ENCODE data around the gene SPACA5.

DNA sequence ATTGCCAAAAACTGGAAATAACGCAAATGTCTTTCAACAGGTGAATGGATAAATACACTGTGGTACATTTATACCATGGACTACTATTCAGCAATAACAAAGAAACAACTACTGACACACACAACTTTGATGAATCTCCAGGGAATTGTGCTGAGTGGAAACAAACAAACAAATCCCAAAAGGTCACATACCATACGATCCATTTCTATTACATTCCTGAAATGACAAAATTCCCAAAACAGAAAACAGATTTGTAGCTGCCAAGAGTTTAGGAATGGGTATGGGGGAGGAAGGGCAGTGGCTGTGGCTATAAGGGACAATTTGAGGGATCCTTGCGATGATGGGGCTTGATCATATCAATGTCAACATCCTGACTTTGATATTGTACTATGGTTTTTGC lies 5.5 kb upstream of the SPACA5 start:
- TF ChIP-seq, protein P1, sequence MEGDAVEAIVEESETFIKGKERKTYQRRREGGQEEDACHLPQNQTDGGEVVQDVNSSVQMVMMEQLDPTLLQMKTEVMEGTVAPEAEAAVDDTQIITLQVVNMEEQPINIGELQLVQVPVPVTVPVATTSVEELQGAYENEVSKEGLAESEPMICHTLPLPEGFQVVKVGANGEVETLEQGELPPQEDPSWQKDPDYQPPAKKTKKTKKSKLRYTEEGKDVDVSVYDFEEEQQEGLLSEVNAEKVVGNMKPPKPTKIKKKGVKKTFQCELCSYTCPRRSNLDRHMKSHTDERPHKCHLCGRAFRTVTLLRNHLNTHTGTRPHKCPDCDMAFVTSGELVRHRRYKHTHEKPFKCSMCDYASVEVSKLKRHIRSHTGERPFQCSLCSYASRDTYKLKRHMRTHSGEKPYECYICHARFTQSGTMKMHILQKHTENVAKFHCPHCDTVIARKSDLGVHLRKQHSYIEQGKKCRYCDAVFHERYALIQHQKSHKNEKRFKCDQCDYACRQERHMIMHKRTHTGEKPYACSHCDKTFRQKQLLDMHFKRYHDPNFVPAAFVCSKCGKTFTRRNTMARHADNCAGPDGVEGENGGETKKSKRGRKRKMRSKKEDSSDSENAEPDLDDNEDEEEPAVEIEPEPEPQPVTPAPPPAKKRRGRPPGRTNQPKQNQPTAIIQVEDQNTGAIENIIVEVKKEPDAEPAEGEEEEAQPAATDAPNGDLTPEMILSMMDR (IDR thresholded peaks at IDR 0.05; ENCODE audit: low read depth, low read length): no peak
- TF ChIP-seq EZH2phosphoT487 (IDR thresholded peaks at IDR 0.05; ENCODE audit: low read depth): no peak

Data from OCI-LY3 (cell line).